A549 (cell line): ENCODE results near the gene CCDC85A. TPM values are rescaled to one million over a fixed set of nuclear protein-coding genes. Genes with fewer than 3 reads are reported as not detected.

Experiments used
- ATAC-seq, 2 experiments: fragments of 200-7000 bp in 1 of 2; fragments of >200 bp in 1 of 2; cut with Nextera tagmentation in 1 of 2; cut with Tn5 transposase in 1 of 2; 3 replicates each; pipeline versions ENCODE4 v1.8.0 to v1.9.1; 2018 to 2020; ENCODE audit warnings: mild to moderate bottlenecking in 1 of 2, moderate library complexity in 1 of 2
- CTCF ChIA-PET: fragments of 300-600 bp; sonication (Branson Sonifier 250); formaldehyde crosslinking; extraction: SDS; loops from one replicate; lab custom pipeline; 2021; ENCODE audit warnings: antibody characterized with exemption, inconsistent platforms; lab: Yijun Ruan, JAX
- POLR2A ChIA-PET: fragments of 350-600 bp; formaldehyde crosslinking; extraction: SDS; loops from one replicate; lab custom pipeline; 2021; ENCODE audit warnings: antibody characterized with exemption, inconsistent platforms; lab: Yijun Ruan, JAX
- DNase-seq, 2 experiments: peaks; one replicate each; pipeline versions ENCODE4 v3.0.0 to v3.0.0-alpha.2; 2011 to 2016; ENCODE audit warnings: low read depth in 1 of 2, low spot score in 1 of 2
- FAIRE-seq: peaks from 2 replicates; lab custom pipeline; 2011; peaks lifted over from hg19 to GRCh38; lab: Jason Lieb, UNC
- H3K27ac ChIP-seq, 2 experiments: fragments of >200 bp; sonication (Bioruptor Twin); formaldehyde crosslinking; 3 replicates each; pipeline ENCODE4 v1.5.1; 2016 to 2017
- H3K4me1 ChIP-seq: fragments of >200 bp; sonication (Bioruptor Twin); formaldehyde crosslinking; 3 replicates; pipeline ENCODE4 v1.6.1; 2016
- H3K4me2 ChIP-seq: fragments of >200 bp; sonication (Bioruptor Twin); formaldehyde crosslinking; 3 replicates; pipeline ENCODE4 v1.6.1; 2016
- H3K4me3 ChIP-seq: fragments of >200 bp; sonication (Bioruptor Twin); formaldehyde crosslinking; 3 replicates; pipeline ENCODE4 v1.5.1; 2016
- H3K9me3 ChIP-seq: fragments of >200 bp; sonication (Bioruptor Twin); formaldehyde crosslinking; 3 replicates; pipeline ENCODE4 v1.6.1; 2016
- CBX8 ChIP-seq: fragments of 200-600 bp; sonication (generic); IDR thresholded peaks from 2 replicates; pipeline ENCODE4 v1.6.1; 2016
- CEBPB ChIP-seq, 2 experiments: fragments of >200 bp in 1 of 2; sonication (Bioruptor Twin) in 1 of 2; formaldehyde crosslinking in 1 of 2; IDR thresholded peaks; 2 replicates each; pipeline ENCODE4 v1.6.1; 2012 to 2016
- CHD2 ChIP-seq: fragments of 150-350 bp; IDR thresholded peaks from 2 replicates; pipeline ENCODE4 v1.6.1; 2014; ENCODE audit warnings: low read length; ENCODE audit not compliant: partially characterized antibody
- CTCF ChIP-seq: fragments of >200 bp; sonication (Bioruptor Twin); formaldehyde crosslinking; IDR thresholded peaks from 3 replicates; pipeline ENCODE4 v1.5.1; 2016
- EHF ChIP-seq: fragments of 250-450 bp; sonication (Bioruptor Pico); IDR thresholded peaks from 2 replicates; pipeline ENCODE4 v1.5.0; 2020; ENCODE audit warnings: mild to moderate bottlenecking
- EHMT2 ChIP-seq: fragments of 200-600 bp; sonication (generic); IDR thresholded peaks from 2 replicates; pipeline ENCODE4 v1.6.1; 2016; ENCODE audit warnings: antibody characterized with exemption, low read depth, mild to moderate bottlenecking, moderate library complexity
- EP300 ChIP-seq, 2 experiments: fragments of >200 bp; sonication (Bioruptor Twin); formaldehyde crosslinking; IDR thresholded peaks; 2 replicates in 1 of 2; 3 replicates in 1 of 2; pipeline ENCODE4 v1.6.1; 2016 to 2017
- ESRRA ChIP-seq: fragments of 150-350 bp; IDR thresholded peaks from 2 replicates; pipeline ENCODE4 v1.6.1; 2014; ENCODE audit warnings: mild to moderate bottlenecking, low read length, borderline replicate concordance
- FOSB ChIP-seq: fragments of 250-450 bp; sonication (Bioruptor Pico); IDR thresholded peaks from 2 replicates; pipeline ENCODE4 v1.5.0; 2020; ENCODE audit warnings: mild to moderate bottlenecking, moderate library complexity
- GATA3 ChIP-seq: IDR thresholded peaks from 2 replicates; pipeline ENCODE4 v1.6.1; 2012; ENCODE audit warnings: borderline replicate concordance
- HDAC2 ChIP-seq: fragments of 200-600 bp; sonication (generic); IDR thresholded peaks from 2 replicates; pipeline ENCODE4 v1.6.1; 2016
- HEYL ChIP-seq: fragments of 250-450 bp; sonication (Bioruptor Pico); IDR thresholded peaks from 2 replicates; pipeline ENCODE4 v1.8.0; 2021; ENCODE audit warnings: mild to moderate bottlenecking, moderate library complexity
- KDM5A ChIP-seq: fragments of 200-600 bp; sonication (generic); IDR thresholded peaks from 2 replicates; pipeline ENCODE4 v1.6.1; 2016; ENCODE audit warnings: antibody characterized with exemption, mild to moderate bottlenecking
- MAFK ChIP-seq: fragments of 450-650 bp; IDR thresholded peaks from 2 replicates; pipeline ENCODE4 v1.6.1; 2014; ENCODE audit not compliant: partially characterized antibody
- MAX ChIP-seq: IDR thresholded peaks from 2 replicates; pipeline ENCODE4 v1.6.1; 2012
- MAZ ChIP-seq: fragments of 150-350 bp; IDR thresholded peaks from 2 replicates; pipeline ENCODE4 v1.6.1; 2014; ENCODE audit warnings: antibody characterized with exemption, low read depth, low read length, borderline replicate concordance
- MYC ChIP-seq: IDR thresholded peaks from 2 replicates; pipeline ENCODE4 v1.6.1; 2012; ENCODE audit warnings: mild to moderate bottlenecking, inconsistent platforms, low read length, improper control_type of control experiment, borderline replicate concordance
- NFE2L2 ChIP-seq: fragments of 150-350 bp; conservative IDR thresholded peaks from 2 replicates; pipeline ENCODE4 v1.6.1; 2014; ENCODE audit warnings: low read length
- NPAS2 ChIP-seq: fragments of 250-450 bp; sonication (Bioruptor Pico); IDR thresholded peaks from 2 replicates; pipeline ENCODE4 v1.8.0; 2022; ENCODE audit warnings: mild to moderate bottlenecking, moderate library complexity, borderline replicate concordance
- NR3C1 ChIP-seq: fragments of >200 bp; sonication (Bioruptor Twin); formaldehyde crosslinking; IDR thresholded peaks from 3 replicates; pipeline ENCODE4 v1.6.1; 2017
- PBX3 ChIP-seq: IDR thresholded peaks from 2 replicates; pipeline ENCODE4 v1.6.1; 2012
- PHF8 ChIP-seq: fragments of 200-600 bp; sonication (generic); IDR thresholded peaks from 2 replicates; pipeline ENCODE4 v1.6.1; 2016; ENCODE audit warnings: low read depth, mild to moderate bottlenecking, antibody characterized with exemption, moderate library complexity, borderline replicate concordance
- POLR2A ChIP-seq: IDR thresholded peaks from 2 replicates; pipeline ENCODE4 v1.6.1; 2012; ENCODE audit warnings: mild to moderate bottlenecking, low read length
- POLR2AphosphoS2 ChIP-seq: conservative IDR thresholded peaks from 2 replicates; pipeline ENCODE4 v1.6.1; 2012; ENCODE audit warnings: low read length, improper control_type of control experiment, inconsistent platforms
- RCOR1 ChIP-seq: fragments of 150-350 bp; IDR thresholded peaks from 2 replicates; pipeline ENCODE4 v1.6.1; 2014; ENCODE audit warnings: antibody characterized with exemption, low read length, low read depth
- RNF2 ChIP-seq: fragments of 200-600 bp; sonication (generic); IDR thresholded peaks from 2 replicates; pipeline ENCODE4 v1.6.1; 2016; ENCODE audit warnings: low read depth, mild to moderate bottlenecking, antibody characterized with exemption, moderate library complexity, borderline replicate concordance
- TFCP2L1 ChIP-seq: fragments of 250-450 bp; sonication (Bioruptor Pico); IDR thresholded peaks from 2 replicates; pipeline ENCODE4 v1.5.0; 2021; ENCODE audit warnings: mild to moderate bottlenecking
- TP53 ChIP-seq: fragments of 250-450 bp; sonication (Bioruptor Pico); IDR thresholded peaks from 2 replicates; pipeline ENCODE4 v1.5.0; 2021; ENCODE audit warnings: mild to moderate bottlenecking, moderate library complexity
- USF2 ChIP-seq: fragments of 450-650 bp; IDR thresholded peaks from 2 replicates; pipeline ENCODE4 v1.6.1; 2014; ENCODE audit warnings: antibody characterized with exemption
- ZC3H11A ChIP-seq: fragments of 450-650 bp; IDR thresholded peaks from 2 replicates; pipeline ENCODE4 v1.6.1; 2014; ENCODE audit warnings: antibody characterized with exemption, mild to moderate bottlenecking
- ZFP36 ChIP-seq: fragments of 450-650 bp; IDR thresholded peaks from 2 replicates; pipeline ENCODE4 v1.6.1; 2014; ENCODE audit warnings: borderline replicate concordance; ENCODE audit not compliant: partially characterized antibody
- ZSCAN20 ChIP-seq: fragments of 250-450 bp; sonication (Bioruptor Pico); IDR thresholded peaks from 2 replicates; pipeline ENCODE4 v1.8.0; 2022; ENCODE audit warnings: mild to moderate bottlenecking, moderate library complexity
- WGBS: methylation state at CpG from one replicate; pipeline ENCODE4 v1.1.6; 2017; ENCODE audit errors: missing lambda C conversion rate; 5-methylcytosine and 5-hydroxymethylcytosine counted together
- polyA plus RNA-seq, 4 experiments: library from polyadenylated mRNA; depleted of rRNA in 3 of 4; stranded (reverse); fragments of >200 nt; fragmentation: RNase III in 1 of 4; extraction: RNeasy Plus Mini Kit Qiagen cat#74134 plus additional on column Dnase treatment in 1 of 4; gene quantifications; 2 replicates in 3 of 4; 3 replicates in 1 of 4; pipeline ENCODE4 v1.2.3, GENCODE V29; 2011 to 2017
- TF ChIP-seq, protein P1 (sequence below): fragments of >200 bp; sonication (Bioruptor Twin); formaldehyde crosslinking; IDR thresholded peaks from 2 replicates; pipeline ENCODE4 v1.6.1; 2016
- TF ChIP-seq, protein P2 (sequence below): fragments of 150-350 bp; IDR thresholded peaks from 2 replicates; pipeline ENCODE4 v1.6.1; 2014; ENCODE audit warnings: low read depth, mild to moderate bottlenecking, low read length

CCDC85A gene
- polyA plus RNA-seq, 2 of the 4 experiments (the other 2 are of a cell fraction) = 0.05 to 0.30 TPM

GRCh38 chr2:56148825-56149224, 35.0 kb upstream of the CCDC85A start:
- no peak for FAIRE-seq
- WGBS = 1% methylated on average over 3 of the region's 3 CpGs
- ChIA-PET CTCF (interaction anchor here (0.6 kb wide), 1 partner anchor 28 kb away, joined by 4 read pairs; no protein-coding TSS in a partner anchor), POLR2A (no interaction called here)
- no peaks in the 10 kb centered on the region for H3K4me1 ChIP-seq
- H3K9me3 ChIP-seq = no peaks in the 10 kb centered on the region
- DNase-seq = no peak
- H3K4me3 ChIP-seq = no peak overlapping the region
- TF ChIP-seq EHMT2 (no peak), ESRRA (no peak), MAFK (no peak), USF2 (no peak), POLR2A (no peak), CEBPB (IDR thresholded peaks at IDR 0.05) (no peak), NR3C1 (no peak), NFE2L2 (no peak), FOSB (CRISPR knock-in tag) (no peak), MYC (no peak), CBX8 (no peak), EP300 (IDR thresholded peaks at IDR 0.05) (no peak), KDM5A (no peak)
- TF ChIP-seq, protein P1, sequence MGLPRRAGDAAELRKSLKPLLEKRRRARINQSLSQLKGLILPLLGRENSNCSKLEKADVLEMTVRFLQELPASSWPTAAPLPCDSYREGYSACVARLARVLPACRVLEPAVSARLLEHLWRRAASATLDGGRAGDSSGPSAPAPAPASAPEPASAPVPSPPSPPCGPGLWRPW = no peak
- TF ChIP-seq, protein P2, sequence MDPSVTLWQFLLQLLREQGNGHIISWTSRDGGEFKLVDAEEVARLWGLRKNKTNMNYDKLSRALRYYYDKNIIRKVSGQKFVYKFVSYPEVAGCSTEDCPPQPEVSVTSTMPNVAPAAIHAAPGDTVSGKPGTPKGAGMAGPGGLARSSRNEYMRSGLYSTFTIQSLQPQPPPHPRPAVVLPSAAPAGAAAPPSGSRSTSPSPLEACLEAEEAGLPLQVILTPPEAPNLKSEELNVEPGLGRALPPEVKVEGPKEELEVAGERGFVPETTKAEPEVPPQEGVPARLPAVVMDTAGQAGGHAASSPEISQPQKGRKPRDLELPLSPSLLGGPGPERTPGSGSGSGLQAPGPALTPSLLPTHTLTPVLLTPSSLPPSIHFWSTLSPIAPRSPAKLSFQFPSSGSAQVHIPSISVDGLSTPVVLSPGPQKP = no peak
- no peak overlapping the region for H3K27ac ChIP-seq
- H3K4me2 ChIP-seq = no peak overlapping the region
- ATAC-seq = no peak

DNA sequence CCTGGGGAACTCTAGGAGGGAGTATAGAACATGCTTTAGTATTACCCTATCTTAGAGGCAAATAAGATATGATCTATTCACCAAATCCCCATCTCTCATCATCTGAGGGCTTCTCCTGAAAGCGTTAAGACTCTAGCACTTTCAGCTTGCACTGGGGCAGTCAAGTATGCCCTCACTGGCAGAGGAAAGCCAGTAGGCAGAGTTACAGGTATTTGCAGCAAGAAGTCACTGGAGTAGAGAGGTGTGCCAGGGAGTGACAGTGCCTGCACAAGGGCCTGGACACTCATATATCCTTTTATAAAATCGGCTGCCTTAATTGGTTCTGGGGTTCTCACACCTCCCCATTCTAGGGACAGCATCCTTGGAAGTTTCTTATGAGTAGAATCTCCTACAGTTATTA, 31.9 kb upstream of the CCDC85A start:
- TF ChIP-seq POLR2AphosphoS2 = no peak
- no peak for TF ChIP-seq TFCP2L1 (CRISPR knock-in tag)
- TF ChIP-seq NPAS2 (CRISPR knock-in tag) = no peak
- TF ChIP-seq NR3C1 = no peak
- CTCF ChIA-PET = no interaction called here

DNA sequence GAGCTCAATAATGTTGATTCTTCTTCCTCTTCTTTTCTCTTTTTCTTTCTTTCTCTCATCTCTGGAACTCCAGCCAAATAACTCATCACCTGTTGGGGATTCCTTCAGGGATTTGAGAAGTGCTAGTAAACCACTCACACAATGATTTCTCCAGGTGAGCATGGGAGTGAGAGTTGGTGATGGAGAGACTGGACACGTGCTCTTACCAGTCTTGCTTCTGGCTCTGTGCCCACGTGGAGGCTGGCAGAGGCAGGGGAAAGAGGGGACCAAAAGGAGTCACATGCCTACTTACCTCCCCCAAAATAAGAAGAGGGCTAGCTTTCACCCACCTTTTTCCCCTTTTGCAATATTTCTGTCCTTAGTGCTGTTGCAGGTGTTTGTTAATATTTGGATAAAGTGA, 28.6 kb upstream of the CCDC85A start:
- Histone ChIP-seq H3K4me1 (no peaks in the 10 kb centered on the region), H3K27ac (no peak overlapping the region), H3K9me3 (no peaks in the 10 kb centered on the region)
- 2% methylated on average over 2 of the region's 2 CpGs for WGBS
- CTCF ChIA-PET = interaction anchor here (0.8 to 1.4 kb wide), 2 partner anchors 25 to 437 kb away, joined by 3 read pairs; no protein-coding TSS in a partner anchor
- ATAC-seq (no peak), FAIRE-seq (no peak), DNase-seq (no peak)
- TF ChIP-seq EHF (CRISPR knock-in tag) (no peak), GATA3 (no peak), HEYL (CRISPR knock-in tag) (no peak), POLR2A (no peak), HDAC2 (no peak), EP300 (IDR thresholded peaks at IDR 0.05) (no peak), PBX3 (no peak), MAZ (no peak), PHF8 (no peak), ZSCAN20 (CRISPR knock-in tag) (no peak), CHD2 (no peak), ZC3H11A (no peak), NFE2L2 (no peak), RCOR1 (no peak), MAX (no peak), RNF2 (no peak), TP53 (no peak), CTCF (no peak), ZFP36 (no peak)
- TF ChIP-seq, all 56 proteins: peak for 0
- Histone ChIP-seq H3K4me2 (no peak overlapping the region), H3K4me3 (no peak overlapping the region)
- POLR2A ChIA-PET = no interaction called here

More for the DNA sequence above, 31.9 kb upstream of the CCDC85A start:
- no peak overlapping the region for H3K27ac ChIP-seq
- FAIRE-seq (no peak), ATAC-seq (no peak), DNase-seq (no peak)
- no peaks in the 10 kb centered on the region for H3K9me3 ChIP-seq
- no peak overlapping the region for H3K4me3 ChIP-seq
- no peaks in the 10 kb centered on the region for H3K4me1 ChIP-seq
- no peak overlapping the region for H3K4me2 ChIP-seq
- WGBS = 2% methylated on average over 2 of the region's 2 CpGs
- POLR2A ChIA-PET = no interaction called here
